Measurements from ENCODE around the gene C17orf107.
"Not testable (repeated sequence)": the region's sequence is repeated elsewhere in the genome, so short reads cannot be mapped to it uniquely, and the experiment has no call there.

C17orf107 gene

GRCh38 chr17:4899341-4900230 lies at the start of gene C17orf107:
Gene C17orf107, plus strand, starts transcription at chr17:4899536. Its CDS starts 227 bp downstream, at chr17:4899763.
- peak; percentile 88 for DNase-seq

- DNase-seq: peak; percentile 86
Observed at GRCh38 chr17:4850246-4850645, 49.1 kb upstream of the C17orf107 start.

GRCh38 chr17:4851084-4851483 lies 48.3 kb upstream of the C17orf107 start:
- DNase-seq: no peak

GRCh38 chr17:4852567-4853207 lies 46.6 kb upstream of the C17orf107 start:
- no peak for DNase-seq

- DNase-seq: no peak
Observed at GRCh38 chr17:4853208-4853671, 46.1 kb upstream of the C17orf107 start.

GRCh38 chr17:4854111-4854681 lies 45.1 kb upstream of the C17orf107 start:
- DNase-seq: peak; percentile 95

- DNase-seq: no peak
Observed at GRCh38 chr17:4856271-4856936, 42.9 kb upstream of the C17orf107 start.

- no peak for DNase-seq
Observed at GRCh38 chr17:4856937-4857314, 42.4 kb upstream of the C17orf107 start.

GRCh38 chr17:4857347-4857746 lies 42.0 kb upstream of the C17orf107 start:
- DNase-seq: not testable (repeated sequence)

- peak; percentile 84 for DNase-seq
Observed at GRCh38 chr17:4858068-4858881, 41.1 kb upstream of the C17orf107 start.

GRCh38 chr17:4858882-4859260 lies 40.5 kb upstream of the C17orf107 start:
- DNase-seq: peak; percentile 95

- no peak for DNase-seq
Observed at GRCh38 chr17:4859816-4860625, 39.3 kb upstream of the C17orf107 start.

- no peak for DNase-seq
Observed at GRCh38 chr17:4860651-4861050, 38.7 kb upstream of the C17orf107 start.

GRCh38 chr17:4861052-4861451 lies 38.3 kb upstream of the C17orf107 start:
- DNase-seq: no peak

GRCh38 chr17:4862720-4863119 lies 36.6 kb upstream of the C17orf107 start:
- no peak for DNase-seq

GRCh38 chr17:4863321-4863720 lies 36.0 kb upstream of the C17orf107 start:
- no peak for DNase-seq

GRCh38 chr17:4867535-4867934 lies 31.8 kb upstream of the C17orf107 start:
- DNase-seq: not testable (repeated sequence)

- DNase-seq: not testable (repeated sequence)
Observed at GRCh38 chr17:4869058-4869998, 30.0 kb upstream of the C17orf107 start.

GRCh38 chr17:4870855-4871254 lies 28.5 kb upstream of the C17orf107 start:
- DNase-seq: no peak

- DNase-seq: no peak
Observed at GRCh38 chr17:4872786-4873185, 26.6 kb upstream of the C17orf107 start.
